H1 (cell line): ENCODE results near the gene EPS8. TPM values are rescaled to one million over a fixed set of nuclear protein-coding genes. Genes with fewer than 3 reads are reported as not detected.

Experiments
- CTCF ChIA-PET: fragments of 300-600 bp; sonication (Branson Sonifier 250); formaldehyde crosslinking; loops from one replicate; lab custom pipeline; 2021; ENCODE audit not compliant: partially characterized antibody; lab: Charles Lee
- POLR2A ChIA-PET: fragments of 300-600 bp; sonication (Branson Sonifier 250); formaldehyde crosslinking; loops from one replicate; lab custom pipeline; 2021; ENCODE audit warnings: inconsistent platforms; ENCODE audit not compliant: partially characterized antibody; lab: Charles Lee
- DNase-seq, 2 experiments: peaks; one replicate each; pipeline versions ENCODE4 v3.0.0 to v3.0.0-alpha.2; 2010 to 2022; ENCODE audit warnings: low spot score in 2 of 2, low read depth in 1 of 2, mixed read lengths in 1 of 2
- FAIRE-seq: peaks from 2 replicates; lab custom pipeline; 2011; peaks lifted over from hg19 to GRCh38; lab: Jason Lieb, UNC
- H2AFZ ChIP-seq: 2 replicates; pipeline ENCODE4 v1.8.1; 2012; ENCODE audit warnings: low read length, inconsistent platforms
- H2AK5ac ChIP-seq: 2 replicates; pipeline ENCODE4 v1.6.1; 2013; ENCODE audit warnings: low read depth, low read length
- H2BK120ac ChIP-seq: replicated peaks from 2 replicates; pipeline ENCODE3; 2013; ENCODE audit warnings: low read depth, low read length, inconsistent platforms
- H2BK12ac ChIP-seq: 2 replicates; pipeline ENCODE4 v1.6.1; 2013; ENCODE audit warnings: low read depth, low read length
- H2BK15ac ChIP-seq: 2 replicates; pipeline ENCODE4 v1.6.1; 2013; ENCODE audit warnings: low read length
- H2BK20ac ChIP-seq: 2 replicates; pipeline ENCODE4 v1.6.1; 2013; ENCODE audit warnings: low read length
- H2BK5ac ChIP-seq: 2 replicates; pipeline ENCODE4 v1.6.1; 2013; ENCODE audit warnings: low read depth, low read length
- H3K14ac ChIP-seq: 2 replicates; pipeline ENCODE4 v1.6.1; 2013; ENCODE audit warnings: inconsistent platforms; ENCODE audit not compliant: insufficient read length
- H3K18ac ChIP-seq: 2 replicates; pipeline ENCODE4 v1.6.1; 2013; ENCODE audit warnings: low read length; ENCODE audit errors: extremely low read depth
- H3K23ac ChIP-seq: 2 replicates; pipeline ENCODE4 v1.6.1; 2013; ENCODE audit warnings: inconsistent platforms; ENCODE audit not compliant: insufficient read length
- H3K23me2 ChIP-seq: 2 replicates; pipeline ENCODE4 v1.6.1; 2013; ENCODE audit warnings: low read depth, low read length
- H3K27ac ChIP-seq: 2 replicates; pipeline ENCODE4 v1.6.1; 2011; ENCODE audit warnings: low read depth, low read length, inconsistent platforms
- H3K27me3 ChIP-seq, 4 experiments: replicated peaks in 1 of 4; 1 replicate in 1 of 4; 2 replicates in 3 of 4; pipeline versions ENCODE4 v1.6.1 to v1.8.1; 2011 to 2013; ENCODE audit warnings: low read length in 3 of 4, mild to moderate bottlenecking in 3 of 4, inconsistent platforms in 2 of 4, mixed read lengths in 2 of 4, moderate library complexity in 1 of 4; ENCODE audit not compliant: control insufficient read depth in 3 of 4, insufficient read depth in 3 of 4; ENCODE audit errors: extremely low read depth in 1 of 4
- H3K36me3 ChIP-seq, 4 experiments: 2 replicates each; pipeline versions ENCODE4 v1.6.1 to v1.8.1; 2011 to 2013; ENCODE audit warnings: mild to moderate bottlenecking in 4 of 4, low read length in 3 of 4, moderate library complexity in 2 of 4, control low read depth in 1 of 4, inconsistent platforms in 1 of 4; ENCODE audit not compliant: insufficient read depth in 4 of 4, control insufficient read depth in 2 of 4
- H3K4ac ChIP-seq: replicated peaks from 2 replicates; pipeline ENCODE3; 2013; ENCODE audit warnings: low read length, low read depth, mixed read lengths, inconsistent platforms; ENCODE audit not compliant: insufficient read length
- H3K4me1 ChIP-seq, 4 experiments: replicated peaks in 1 of 4; 1 replicate in 1 of 4; 2 replicates in 3 of 4; pipeline versions ENCODE4 v1.6.1 to v1.8.1; 2011 to 2013; ENCODE audit warnings: low read length in 3 of 4, inconsistent platforms in 2 of 4, mixed read lengths in 1 of 4; ENCODE audit not compliant: insufficient read depth in 4 of 4, control insufficient read depth in 3 of 4
- H3K4me2 ChIP-seq, 2 experiments: 2 replicates each; pipeline versions ENCODE4 v1.6.1 to v1.8.1; 2011 to 2013; ENCODE audit warnings: low read depth in 2 of 2, low read length in 2 of 2, control low read depth in 1 of 2, inconsistent platforms in 1 of 2, mild to moderate bottlenecking in 1 of 2; ENCODE audit not compliant: insufficient read depth in 1 of 2
- H3K4me3 ChIP-seq, 4 experiments: fragments of 200-600, 300-600 bp in 1 of 4; sonication (generic), shearing (Covaris generic), sonication (Bioruptor Twin) in 1 of 4; 2 replicates each; pipeline versions ENCODE4 v1.5.1 to v1.8.1; 2011 to 2016; ENCODE audit warnings: low read length in 4 of 4, low read depth in 3 of 4, control low read depth in 2 of 4, inconsistent platforms in 2 of 4, mild to moderate bottlenecking in 2 of 4, mixed read lengths in 1 of 4, moderate library complexity in 1 of 4; ENCODE audit not compliant: insufficient read depth in 2 of 4; ENCODE audit errors: extremely low read depth in 1 of 4
- H3K56ac ChIP-seq: replicated peaks from 2 replicates; pipeline ENCODE3; 2013; ENCODE audit warnings: low read depth, mild to moderate bottlenecking, mixed read lengths, low read length, inconsistent platforms; ENCODE audit not compliant: insufficient read length
- H3K79me1 ChIP-seq: 2 replicates; pipeline ENCODE4 v1.6.1; 2013; ENCODE audit warnings: low read depth, low read length, control low read depth
- H3K79me2 ChIP-seq, 2 experiments: 2 replicates each; pipeline versions ENCODE4 v1.6.1 to v1.8.1; 2012 to 2013; ENCODE audit warnings: low read length in 2 of 2, mild to moderate bottlenecking in 2 of 2, inconsistent platforms in 1 of 2; ENCODE audit not compliant: insufficient read depth in 2 of 2, control insufficient read depth in 1 of 2
- H3K9ac ChIP-seq, 4 experiments: replicated peaks in 1 of 4; 1 replicate in 1 of 4; 2 replicates in 3 of 4; pipeline versions ENCODE4 v1.6.1 to v1.8.1; 2011 to 2013; ENCODE audit warnings: low read depth in 3 of 4, low read length in 3 of 4, control low read depth in 2 of 4, mild to moderate bottlenecking in 2 of 4, moderate library complexity in 2 of 4, inconsistent platforms in 1 of 4; ENCODE audit errors: extremely low read depth in 1 of 4
- H3K9me3 ChIP-seq, 2 experiments: 2 replicates each; pipeline versions ENCODE4 v1.6.1 to v1.8.1; 2012 to 2013; ENCODE audit warnings: mild to moderate bottlenecking in 2 of 2, moderate library complexity in 2 of 2, control low read depth in 1 of 2, inconsistent platforms in 1 of 2, low read depth in 1 of 2, low read length in 1 of 2, mixed read lengths in 1 of 2; ENCODE audit not compliant: insufficient read depth in 2 of 2
- H4K20me1 ChIP-seq, 2 experiments: replicated peaks in 1 of 2; 2 replicates each; pipeline versions ENCODE3 to v1.8.1; 2011 to 2013; ENCODE audit warnings: inconsistent platforms in 2 of 2, low read length in 2 of 2, mild to moderate bottlenecking in 1 of 2; ENCODE audit not compliant: insufficient read depth in 2 of 2, control insufficient read depth in 1 of 2
- H4K5ac ChIP-seq: 2 replicates; pipeline ENCODE4 v1.6.1; 2013; ENCODE audit warnings: low read length, low read depth, mixed read lengths, inconsistent platforms; ENCODE audit not compliant: insufficient read length
- H4K8ac ChIP-seq: 2 replicates; pipeline ENCODE4 v1.8.0; 2013; ENCODE audit warnings: mild to moderate bottlenecking, moderate library complexity, low read length, inconsistent platforms; ENCODE audit not compliant: insufficient read depth; ENCODE audit errors: extremely low read depth
- H4K91ac ChIP-seq: replicated peaks from 2 replicates; pipeline ENCODE3; 2013; ENCODE audit warnings: low read length, mixed read lengths, inconsistent platforms; ENCODE audit not compliant: insufficient read length
- CEBPB ChIP-seq: IDR thresholded peaks from 2 replicates; pipeline ENCODE4 v1.6.1; 2012; ENCODE audit warnings: low read depth, low read length
- EGR1 ChIP-seq: IDR thresholded peaks from 2 replicates; pipeline ENCODE4 v1.6.1; 2011; ENCODE audit warnings: low read depth, low read length, borderline replicate concordance
- JUND ChIP-seq: IDR thresholded peaks from 2 replicates; pipeline ENCODE4 v1.6.1; 2011; ENCODE audit warnings: mild to moderate bottlenecking, improper control_type of control experiment, low read length
- SP2 ChIP-seq: IDR thresholded peaks from 2 replicates; pipeline ENCODE4 v1.6.1; 2012; ENCODE audit warnings: mild to moderate bottlenecking, low read length, inconsistent platforms
- SP4 ChIP-seq: IDR thresholded peaks from 2 replicates; pipeline ENCODE4 v1.6.1; 2012; ENCODE audit warnings: low read length, inconsistent platforms
- TAF7 ChIP-seq: optimal IDR thresholded peaks from 2 replicates; pipeline ENCODE3; 2011; ENCODE audit warnings: low read depth, mild to moderate bottlenecking, inconsistent platforms, low read length, moderate library complexity, borderline replicate concordance
- WGBS, 2 experiments: shearing (Covaris generic) in 1 of 2; methylation state at CpG; one replicate each; pipeline versions ENCODE4 v1.1.6 to v1.1.7; 2013 to 2015; ENCODE audit warnings: low lambda C conversion rate in 2 of 2, mixed read lengths in 2 of 2, inconsistent platforms in 1 of 2, low coverage in 1 of 2, missing lambda C conversion rate in 1 of 2; ENCODE audit not compliant: insufficient replicate concordance in 2 of 2, insufficient coverage in 1 of 2, insufficient read length in 1 of 2; ENCODE audit errors: extremely low coverage in 1 of 2, missing lambda C conversion rate in 1 of 2; 5-methylcytosine and 5-hydroxymethylcytosine counted together
- polyA plus RNA-seq, 7 experiments: library from polyadenylated mRNA; depleted of rRNA in 3 of 7; stranded (reverse) in 5 of 7; unstranded in 2 of 7; fragments of >200 nt in 5 of 7; fragments of 200-250 nt in 2 of 7; gene quantifications; 1 replicate in 5 of 7; 2 replicates in 1 of 7; 4 replicates in 1 of 7; pipeline versions ENCODE4 v1.2.1 to v1.2.3, GENCODE V29; 2011 to 2013; ENCODE audit warnings: missing spikeins in 2 of 7, mixed read lengths in 2 of 7
- total RNA-seq: library from RNA; stranded (reverse); fragmentation: NEBNext Ultra II Directional; extraction: Animal tissue kit (Norgen Biotek cat#: 25700); gene quantifications from 2 replicates; pipeline ENCODE4 v1.2.1, GENCODE V29; 2021

The EPS8 gene
- total and polyA plus RNA-seq, 2 of the 8 experiments (the other 6 are each of a cell fraction or from before 2014, with no cell fraction given) = 3.0 to 4.6 TPM

DNA sequence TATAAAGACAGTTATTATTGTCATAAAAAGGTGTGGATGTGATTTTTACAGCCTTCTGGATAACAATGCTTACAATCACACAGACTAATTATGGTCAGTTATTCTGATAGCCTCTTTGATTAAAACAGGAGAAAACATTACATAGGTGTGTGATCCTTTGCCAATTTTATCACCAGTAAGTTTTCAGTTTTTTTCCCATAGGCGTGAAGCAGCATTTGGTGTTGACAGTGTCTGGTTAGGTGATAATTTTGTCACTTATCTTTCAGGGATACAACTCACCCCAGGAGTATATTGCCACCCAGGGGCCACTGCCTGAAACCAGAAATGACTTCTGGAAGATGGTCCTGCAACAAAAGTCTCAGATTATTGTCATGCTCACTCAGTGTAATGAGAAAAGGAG is 208.8 kb downstream of the EPS8 start:
- Histone ChIP-seq H2BK5ac (no peak overlapping the region), H2AFZ (peak overlapping the region; percentile 79; the same call in 1 of the 2 replicates)
- FAIRE-seq = no peak

More for the DNA sequence above, 208.8 kb downstream of the EPS8 start:
- H3K9ac ChIP-seq = no peak overlapping the region
- H3K4me2 ChIP-seq = no peak overlapping the region
- H4K8ac ChIP-seq = no peak overlapping the region
- H3K4ac ChIP-seq = no peak overlapping the region
- H2BK12ac ChIP-seq = no peak overlapping the region
- H3K14ac ChIP-seq = no peak overlapping the region
- no peak overlapping the region for H2BK20ac ChIP-seq
- WGBS, 2 experiments = 100% methylated on average over 1 of the region's 1 CpG; no CpG with 5 or more reads in 1 of the 2 experiments
- H3K4me3 ChIP-seq = no peak overlapping the region
- TF ChIP-seq SP2 (no peak), EGR1 (no peak), JUND (no peak), TAF7 (no peak), SP4 (no peak), CEBPB (no peak)
- H3K56ac ChIP-seq = no peak overlapping the region
- H3K23me2 ChIP-seq = no peaks in the 10 kb centered on the region
- no peak overlapping the region for H2AK5ac ChIP-seq
- no peaks in the 10 kb centered on the region; a peak in 1 of 8 replicates for H3K36me3 ChIP-seq
- ChIA-PET CTCF (interaction anchor here (1.8 kb wide), 1 partner anchor 48 kb away, joined by 6 read pairs; no protein-coding TSS in a partner anchor), POLR2A (no interaction called here)
- no peak overlapping the region for H3K18ac ChIP-seq
- no peak for DNase-seq
- no peaks in the 10 kb centered on the region for H3K27me3 ChIP-seq
- H3K23ac ChIP-seq = no peak overlapping the region
- no peaks in the 10 kb centered on the region for H3K79me2 ChIP-seq
- H3K9me3 ChIP-seq = peaks cover 6 to 7% of the 10 kb centered on the region in 2 experiments; a peak in 3 of 4 replicates
- H4K91ac ChIP-seq = no peak overlapping the region
- no peaks in the 10 kb centered on the region for H3K4me1 ChIP-seq
- H4K20me1 ChIP-seq = no peaks in the 10 kb centered on the region
- no peak overlapping the region for H4K5ac ChIP-seq
- no peak overlapping the region for H3K27ac ChIP-seq
- H3K79me1 ChIP-seq = no peaks in the 10 kb centered on the region
- no peak overlapping the region for H2BK15ac ChIP-seq
- H2BK120ac ChIP-seq = no peak overlapping the region
